SK-N-SH (cell line): ENCODE data around the gene SMAD3. TPM values are rescaled to one million over a fixed set of nuclear protein-coding genes. Genes with fewer than 3 reads are reported as not detected.
A peak's percentile ranks its signal among the peaks of the same experiment; 100 is the strongest.

Source experiments
- CTCF ChIA-PET: fragments of 300-600, 350-600 bp; formaldehyde crosslinking; extraction: SDS; loops from one replicate; lab custom pipeline; 2021; lab: Yijun Ruan, JAX
- POLR2A ChIA-PET: fragments of 350-600 bp; sonication (Branson Sonifier 250); formaldehyde crosslinking; extraction: SDS; loops from one replicate; lab custom pipeline; 2020; ENCODE audit warnings: antibody characterized with exemption, inconsistent platforms; lab: Yijun Ruan, JAX
- DNase-seq: peaks from one replicate; pipeline ENCODE4 v3.0.0; 2012
- H2AFZ ChIP-seq: fragments of 200-600 bp; sonication (generic); 2 replicates; pipeline ENCODE4 v1.8.1; 2016; ENCODE audit warnings: antibody characterized with exemption, mild to moderate bottlenecking, low read depth
- H3F3A ChIP-seq: fragments of 200-600 bp; sonication (generic); replicated peaks from 2 replicates; pipeline ENCODE3; 2016; ENCODE audit warnings: antibody characterized with exemption, mild to moderate bottlenecking; ENCODE audit not compliant: insufficient read depth
- H3K27ac ChIP-seq, 2 experiments: fragments of 200-500 bp in 1 of 2; fragments of 200-600 bp in 1 of 2; sonication (Bioruptor generic) in 1 of 2; sonication (generic), shearing (Covaris generic) in 1 of 2; 2 replicates each; pipeline versions ENCODE4 v1.5.1 to v1.6.1; 2014 to 2016; ENCODE audit warnings: low read depth in 2 of 2, inconsistent platforms in 1 of 2, low read length in 1 of 2, mild to moderate bottlenecking in 1 of 2, mixed read lengths in 1 of 2
- H3K27me3 ChIP-seq: fragments of 200-600 bp; sonication (generic), shearing (Covaris generic); 2 replicates; pipeline ENCODE4 v1.6.1; 2016; ENCODE audit warnings: mixed run types; ENCODE audit not compliant: insufficient read depth
- H3K36me3 ChIP-seq, 2 experiments: fragments of 200-500 bp in 1 of 2; fragments of 200-600 bp in 1 of 2; sonication (Bioruptor generic) in 1 of 2; sonication (generic) in 1 of 2; replicated peaks in 1 of 2; 2 replicates each; pipeline versions ENCODE3 to v1.5.1; 2014 to 2016; ENCODE audit warnings: low read length in 1 of 2, mild to moderate bottlenecking in 1 of 2; ENCODE audit not compliant: insufficient read depth in 2 of 2, control insufficient read depth in 1 of 2
- H3K4me1 ChIP-seq, 2 experiments: fragments of 200-500 bp in 1 of 2; fragments of 200-600 bp in 1 of 2; sonication (Bioruptor generic) in 1 of 2; sonication (generic), shearing (Covaris generic) in 1 of 2; 2 replicates each; pipeline versions ENCODE4 v1.5.1 to v1.6.1; 2014 to 2016; ENCODE audit warnings: low read depth in 1 of 2, low read length in 1 of 2, mixed run types in 1 of 2; ENCODE audit not compliant: insufficient read depth in 2 of 2, control insufficient read depth in 1 of 2
- H3K4me2 ChIP-seq: fragments of 200-600 bp; sonication (generic), shearing (Covaris generic); 2 replicates; pipeline ENCODE4 v1.6.1; 2017; ENCODE audit warnings: mixed run types
- H3K4me3 ChIP-seq, 2 experiments: fragments of 200-500 bp in 1 of 2; fragments of 200-600 bp in 1 of 2; sonication (Bioruptor generic) in 1 of 2; sonication (generic), shearing (Covaris generic) in 1 of 2; 2 replicates each; pipeline versions ENCODE4 v1.5.1 to v1.8.1; 2014 to 2016; ENCODE audit warnings: low read depth in 2 of 2, inconsistent platforms in 1 of 2, low read length in 1 of 2, mild to moderate bottlenecking in 1 of 2, mixed read lengths in 1 of 2, moderate library complexity in 1 of 2
- H3K79me2 ChIP-seq: fragments of 200-600 bp; sonication (generic); 2 replicates; pipeline ENCODE4 v1.8.1; 2017; ENCODE audit warnings: mild to moderate bottlenecking; ENCODE audit not compliant: insufficient read depth
- H3K9ac ChIP-seq: fragments of 200-600 bp; sonication (generic); 2 replicates; pipeline ENCODE4 v1.6.1; 2017; ENCODE audit warnings: mixed run types
- H3K9me2 ChIP-seq: fragments of 200-600 bp; sonication (generic); 2 replicates; pipeline ENCODE4 v1.6.1; 2017; ENCODE audit warnings: mixed run types
- H3K9me3 ChIP-seq: fragments of 200-600 bp; sonication (generic); 2 replicates; pipeline ENCODE4 v1.6.1; 2017; ENCODE audit warnings: mixed run types, mild to moderate bottlenecking, moderate library complexity
- H4K20me1 ChIP-seq: fragments of 200-600 bp; sonication (generic); 2 replicates; pipeline ENCODE4 v1.6.1; 2017; ENCODE audit warnings: mild to moderate bottlenecking, mixed run types; ENCODE audit not compliant: insufficient read depth
- EP300 ChIP-seq, 2 experiments: IDR thresholded peaks; 2 replicates each; pipeline versions ENCODE4 v1.4.0 to v1.6.1; 2012; ENCODE audit warnings: borderline replicate concordance in 1 of 2, low read depth in 1 of 2, low read length in 1 of 2
- EZH2phosphoT487 ChIP-seq: fragments of 200-600 bp; sonication (generic); IDR thresholded peaks from 2 replicates; pipeline ENCODE4 v1.6.1; 2017; ENCODE audit warnings: low read depth, mixed run types, mild to moderate bottlenecking, antibody characterized with exemption, moderate library complexity, borderline replicate concordance
- FOSL2 ChIP-seq: IDR thresholded peaks from 2 replicates; pipeline ENCODE4 v1.4.0; 2012; ENCODE audit warnings: low read depth, mild to moderate bottlenecking, moderate library complexity, borderline replicate concordance
- JUND ChIP-seq: IDR thresholded peaks from 2 replicates; pipeline ENCODE4 v1.4.0; 2012
- NFIC ChIP-seq: IDR thresholded peaks from 2 replicates; pipeline ENCODE4 v1.4.0; 2012; ENCODE audit warnings: borderline replicate concordance
- RAD21 ChIP-seq: IDR thresholded peaks from 2 replicates; pipeline ENCODE4 v1.6.1; 2012; ENCODE audit warnings: mild to moderate bottlenecking, low read length
- RXRA ChIP-seq: IDR thresholded peaks from 2 replicates; pipeline ENCODE4 v1.4.0; 2012; ENCODE audit warnings: low read depth, mild to moderate bottlenecking, borderline replicate concordance
- SIN3A ChIP-seq: IDR thresholded peaks from 2 replicates; pipeline ENCODE4 v1.6.1; 2012; ENCODE audit warnings: low read depth, mild to moderate bottlenecking, low read length, moderate library complexity, borderline replicate concordance
- TCF12 ChIP-seq: IDR thresholded peaks from 2 replicates; pipeline ENCODE4 v1.4.0; 2012
- WGBS: methylation state at CpG from one replicate; pipeline ENCODE4 v1.1.6; 2017; ENCODE audit warnings: low lambda C conversion rate; 5-methylcytosine and 5-hydroxymethylcytosine counted together
- polyA plus RNA-seq, 3 experiments: library from polyadenylated mRNA; depleted of rRNA; stranded (reverse); fragments of >200 nt; gene quantifications; 2 replicates each; pipeline ENCODE4 v1.2.3, GENCODE V29; 2012
- TF ChIP-seq, protein P1 (sequence below): IDR thresholded peaks from 2 replicates; pipeline ENCODE4 v1.4.0; 2012; ENCODE audit warnings: low read depth
- TF ChIP-seq, protein P2 (sequence below): IDR thresholded peaks from 2 replicates; pipeline ENCODE4; 2012
- TF ChIP-seq, protein P3 (sequence below): fragments of 200-600 bp; sonication (generic); IDR thresholded peaks from 2 replicates; pipeline ENCODE4 v1.6.1; 2017; ENCODE audit warnings: antibody characterized with exemption, mild to moderate bottlenecking, moderate library complexity

SMAD3 gene
- polyA plus RNA-seq, 1 of the 3 experiments (the other 2 are of a cell fraction) = 19.5 TPM

DNA sequence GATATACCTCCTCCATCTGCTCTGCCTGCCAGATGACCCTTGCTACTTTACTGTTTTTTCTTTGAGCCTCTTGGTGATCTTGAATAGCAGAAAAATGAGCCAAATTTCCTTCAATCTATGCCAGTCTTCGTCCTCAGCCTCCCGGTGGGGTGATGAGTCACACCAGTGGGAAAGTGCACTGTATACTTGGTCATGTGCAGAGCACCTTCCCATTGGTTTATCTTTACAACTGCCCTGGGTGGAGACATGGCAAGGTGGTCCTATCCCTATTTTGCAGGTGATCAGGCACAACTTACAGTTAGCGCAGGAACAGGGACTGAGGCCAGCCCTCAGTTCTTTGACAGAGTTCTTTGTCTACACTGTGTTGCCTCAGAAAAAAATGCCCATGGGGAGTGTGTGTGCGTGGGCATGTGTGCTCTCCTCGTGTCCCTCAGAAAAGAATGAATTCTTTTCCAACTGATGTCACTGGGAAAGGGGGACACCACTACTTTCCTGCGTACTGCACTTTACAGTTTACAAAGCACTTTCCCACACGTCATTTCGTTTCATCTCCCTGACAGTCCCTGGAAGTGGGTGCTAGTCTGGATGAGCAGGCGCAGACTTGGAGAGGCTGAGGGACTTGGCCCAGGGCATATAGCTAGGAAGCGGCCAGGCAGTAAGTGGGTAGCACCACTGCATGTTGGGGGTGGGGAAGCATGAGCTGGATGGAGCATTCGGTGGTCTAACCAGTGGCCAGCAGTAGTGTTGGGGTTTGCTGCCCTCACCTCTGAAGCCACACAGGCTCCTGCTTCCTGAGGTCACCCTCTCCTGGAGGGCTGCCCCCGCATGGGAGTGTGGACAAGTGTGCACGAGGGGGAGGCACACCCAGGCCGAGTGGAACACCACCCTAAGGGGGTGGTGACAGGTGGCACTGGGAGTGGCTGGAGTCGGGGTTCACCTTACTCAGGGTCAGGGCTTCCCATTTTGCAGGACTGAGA, 24.1 kb downstream of the SMAD3 start:
- H3K4me2 ChIP-seq = peak overlapping the region; percentile 58
- CTCF ChIA-PET = interaction anchor here (1.3 kb wide), 1 partner anchor 19 kb away, joined by 3 read pairs; no protein-coding TSS in a partner anchor
- no peak overlapping the region for H2AFZ ChIP-seq
- DNase-seq = no peak
- H3K9me3 ChIP-seq = no peaks in the 10 kb centered on the region
- H4K20me1 ChIP-seq = peaks cover 68% of the 10 kb centered on the region
- H3K27me3 ChIP-seq = no peaks in the 10 kb centered on the region
- no peak overlapping the region for H3K4me3 ChIP-seq
- TF ChIP-seq, protein P1, sequence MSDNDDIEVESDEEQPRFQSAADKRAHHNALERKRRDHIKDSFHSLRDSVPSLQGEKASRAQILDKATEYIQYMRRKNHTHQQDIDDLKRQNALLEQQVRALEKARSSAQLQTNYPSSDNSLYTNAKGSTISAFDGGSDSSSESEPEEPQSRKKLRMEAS = peak; percentile 81
- TF ChIP-seq RAD21 (no peak), JUND (peak; percentile 52), RXRA (peak; percentile 30; the same call in 1 of the 2 replicates), NFIC (peak; percentile 59; the same call in 1 of the 2 replicates), EZH2phosphoT487 (no peak), TCF12 (peak; percentile 67), FOSL2 (peak; percentile 69; the same call in 1 of the 2 replicates), SIN3A (no peak), EP300 (IDR thresholded peaks at IDR 0.05; ENCODE audit: borderline replicate concordance in 1 of 2, low read depth in 1 of 2, low read length in 1 of 2) (peak in 1 of 2 experiments; percentile 10; a peak in 1 of 4 replicates)
- TF ChIP-seq, protein P2, sequence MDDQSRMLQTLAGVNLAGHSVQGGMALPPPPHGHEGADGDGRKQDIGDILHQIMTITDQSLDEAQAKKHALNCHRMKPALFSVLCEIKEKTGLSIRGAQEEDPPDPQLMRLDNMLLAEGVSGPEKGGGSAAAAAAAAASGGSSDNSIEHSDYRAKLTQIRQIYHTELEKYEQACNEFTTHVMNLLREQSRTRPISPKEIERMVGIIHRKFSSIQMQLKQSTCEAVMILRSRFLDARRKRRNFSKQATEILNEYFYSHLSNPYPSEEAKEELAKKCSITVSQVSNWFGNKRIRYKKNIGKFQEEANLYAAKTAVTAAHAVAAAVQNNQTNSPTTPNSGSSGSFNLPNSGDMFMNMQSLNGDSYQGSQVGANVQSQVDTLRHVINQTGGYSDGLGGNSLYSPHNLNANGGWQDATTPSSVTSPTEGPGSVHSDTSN = peak; percentile 69; the same call in 1 of the 2 replicates
- TF ChIP-seq, protein P3, sequence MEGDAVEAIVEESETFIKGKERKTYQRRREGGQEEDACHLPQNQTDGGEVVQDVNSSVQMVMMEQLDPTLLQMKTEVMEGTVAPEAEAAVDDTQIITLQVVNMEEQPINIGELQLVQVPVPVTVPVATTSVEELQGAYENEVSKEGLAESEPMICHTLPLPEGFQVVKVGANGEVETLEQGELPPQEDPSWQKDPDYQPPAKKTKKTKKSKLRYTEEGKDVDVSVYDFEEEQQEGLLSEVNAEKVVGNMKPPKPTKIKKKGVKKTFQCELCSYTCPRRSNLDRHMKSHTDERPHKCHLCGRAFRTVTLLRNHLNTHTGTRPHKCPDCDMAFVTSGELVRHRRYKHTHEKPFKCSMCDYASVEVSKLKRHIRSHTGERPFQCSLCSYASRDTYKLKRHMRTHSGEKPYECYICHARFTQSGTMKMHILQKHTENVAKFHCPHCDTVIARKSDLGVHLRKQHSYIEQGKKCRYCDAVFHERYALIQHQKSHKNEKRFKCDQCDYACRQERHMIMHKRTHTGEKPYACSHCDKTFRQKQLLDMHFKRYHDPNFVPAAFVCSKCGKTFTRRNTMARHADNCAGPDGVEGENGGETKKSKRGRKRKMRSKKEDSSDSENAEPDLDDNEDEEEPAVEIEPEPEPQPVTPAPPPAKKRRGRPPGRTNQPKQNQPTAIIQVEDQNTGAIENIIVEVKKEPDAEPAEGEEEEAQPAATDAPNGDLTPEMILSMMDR = no peak
- peaks cover 93% of the 10 kb centered on the region for H3K79me2 ChIP-seq
- H3K36me3 ChIP-seq = peaks cover 0 to 3% of the 10 kb centered on the region in 2 experiments
- H3K27ac ChIP-seq = peak overlapping the region in 1 of 2 experiments; percentile 43; a peak in 2 of 4 replicates
- 66% methylated on average over 14 of the region's 15 CpGs for WGBS
- POLR2A ChIA-PET = interaction anchor here (0.6 kb wide), 1 partner anchor 12 kb away, joined by 3 read pairs; no protein-coding TSS in a partner anchor
- peaks cover 53 to 56% of the 10 kb centered on the region in 2 experiments for H3K4me1 ChIP-seq
- peaks cover 15% of the 10 kb centered on the region for H3F3A ChIP-seq
- H3K9me2 ChIP-seq = no peaks in the 10 kb centered on the region
- H3K9ac ChIP-seq = 0 out of 2 replicates have a peak overlapping the region, but pooled peaks have one; percentile 0
